ENCODE measurements around the gene USP4.
A peak's percentile ranks its signal among the peaks of the same experiment; 100 is the strongest.

USP4 gene

DNA sequence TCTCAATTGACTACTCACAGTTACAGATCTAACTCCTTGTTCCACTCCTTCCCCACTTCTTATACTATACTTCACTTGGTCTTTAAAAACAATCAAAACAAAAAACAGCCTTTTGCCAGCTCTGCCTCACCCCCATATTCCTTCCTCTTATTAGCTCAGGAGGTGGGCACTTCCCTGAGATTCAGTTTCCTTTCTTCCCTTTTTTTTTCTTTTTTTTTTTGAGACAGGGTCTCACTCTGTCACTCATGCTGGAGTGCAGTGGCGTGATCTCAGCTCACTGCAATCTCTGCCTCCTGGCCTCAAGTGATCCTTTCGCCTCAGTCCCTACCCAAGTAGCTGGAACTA is 69.7 kb downstream of the USP4 start:
- Histone ChIP-seq H3K9me3 (no peaks in the 10 kb centered on the region), H3K27ac (no peak overlapping the region), H3K4me1 (ENCODE audit: control insufficient read depth in 1 of 2, insufficient read depth in 1 of 2, low read depth in 1 of 2, low read length in 1 of 2) (no peaks in the 10 kb centered on the region), H3K27me3 (no peaks in the 10 kb centered on the region), H3K36me3 (peaks cover 80% of the 10 kb centered on the region), H3K4me3 (ENCODE audit: low read depth in 1 of 2, low read length in 1 of 2) (no peak overlapping the region)
- TF ChIP-seq, protein P1, sequence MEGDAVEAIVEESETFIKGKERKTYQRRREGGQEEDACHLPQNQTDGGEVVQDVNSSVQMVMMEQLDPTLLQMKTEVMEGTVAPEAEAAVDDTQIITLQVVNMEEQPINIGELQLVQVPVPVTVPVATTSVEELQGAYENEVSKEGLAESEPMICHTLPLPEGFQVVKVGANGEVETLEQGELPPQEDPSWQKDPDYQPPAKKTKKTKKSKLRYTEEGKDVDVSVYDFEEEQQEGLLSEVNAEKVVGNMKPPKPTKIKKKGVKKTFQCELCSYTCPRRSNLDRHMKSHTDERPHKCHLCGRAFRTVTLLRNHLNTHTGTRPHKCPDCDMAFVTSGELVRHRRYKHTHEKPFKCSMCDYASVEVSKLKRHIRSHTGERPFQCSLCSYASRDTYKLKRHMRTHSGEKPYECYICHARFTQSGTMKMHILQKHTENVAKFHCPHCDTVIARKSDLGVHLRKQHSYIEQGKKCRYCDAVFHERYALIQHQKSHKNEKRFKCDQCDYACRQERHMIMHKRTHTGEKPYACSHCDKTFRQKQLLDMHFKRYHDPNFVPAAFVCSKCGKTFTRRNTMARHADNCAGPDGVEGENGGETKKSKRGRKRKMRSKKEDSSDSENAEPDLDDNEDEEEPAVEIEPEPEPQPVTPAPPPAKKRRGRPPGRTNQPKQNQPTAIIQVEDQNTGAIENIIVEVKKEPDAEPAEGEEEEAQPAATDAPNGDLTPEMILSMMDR (IDR thresholded peaks at IDR 0.05) = no peak

DNA sequence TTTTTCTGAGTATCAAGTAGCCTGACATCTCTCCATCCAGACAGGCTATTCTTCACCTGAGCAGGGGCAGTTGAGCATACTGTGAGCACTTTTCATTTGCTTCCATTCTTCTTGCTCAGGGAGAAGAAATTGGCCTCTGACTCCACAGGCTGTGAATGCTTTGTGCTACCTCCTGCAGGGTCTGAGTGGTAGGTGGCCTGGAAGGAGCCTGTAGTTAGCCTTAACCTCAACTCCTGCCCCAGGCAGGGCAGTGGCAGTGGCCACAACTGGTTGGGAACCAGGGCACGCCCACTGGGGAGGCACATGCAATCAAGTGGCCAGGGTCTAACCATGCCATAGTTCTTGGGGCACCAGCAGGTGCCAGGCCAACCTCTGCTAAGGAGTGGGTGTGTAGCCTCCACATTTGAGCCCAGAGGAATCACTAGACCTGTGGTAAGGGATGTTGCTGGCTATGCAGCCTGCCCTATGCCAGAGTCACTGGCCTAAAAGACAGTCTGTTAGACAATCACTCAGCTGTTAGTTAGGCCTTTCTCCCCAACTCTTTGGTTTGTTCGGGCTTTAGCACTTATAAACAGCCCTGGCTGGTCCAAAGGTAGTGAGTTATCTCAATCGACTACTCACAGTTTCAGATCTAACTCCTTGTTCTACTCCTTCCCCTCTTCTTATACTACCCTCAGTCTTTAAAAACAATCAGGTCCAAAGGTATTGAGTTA is 70.3 kb downstream of the USP4 start:
- Histone ChIP-seq H3K4me1 (ENCODE audit: control insufficient read depth in 1 of 2, insufficient read depth in 1 of 2, low read depth in 1 of 2, low read length in 1 of 2) (no peaks in the 10 kb centered on the region), H3K4me3 (ENCODE audit: low read depth in 1 of 2, low read length in 1 of 2) (no peak overlapping the region), H3K27ac (no peak overlapping the region), H3K36me3 (peaks cover 84% of the 10 kb centered on the region), H3K9me3 (no peaks in the 10 kb centered on the region), H3K27me3 (no peaks in the 10 kb centered on the region)
- TF ChIP-seq, protein P1 (IDR thresholded peaks at IDR 0.05) = no peak

DNA sequence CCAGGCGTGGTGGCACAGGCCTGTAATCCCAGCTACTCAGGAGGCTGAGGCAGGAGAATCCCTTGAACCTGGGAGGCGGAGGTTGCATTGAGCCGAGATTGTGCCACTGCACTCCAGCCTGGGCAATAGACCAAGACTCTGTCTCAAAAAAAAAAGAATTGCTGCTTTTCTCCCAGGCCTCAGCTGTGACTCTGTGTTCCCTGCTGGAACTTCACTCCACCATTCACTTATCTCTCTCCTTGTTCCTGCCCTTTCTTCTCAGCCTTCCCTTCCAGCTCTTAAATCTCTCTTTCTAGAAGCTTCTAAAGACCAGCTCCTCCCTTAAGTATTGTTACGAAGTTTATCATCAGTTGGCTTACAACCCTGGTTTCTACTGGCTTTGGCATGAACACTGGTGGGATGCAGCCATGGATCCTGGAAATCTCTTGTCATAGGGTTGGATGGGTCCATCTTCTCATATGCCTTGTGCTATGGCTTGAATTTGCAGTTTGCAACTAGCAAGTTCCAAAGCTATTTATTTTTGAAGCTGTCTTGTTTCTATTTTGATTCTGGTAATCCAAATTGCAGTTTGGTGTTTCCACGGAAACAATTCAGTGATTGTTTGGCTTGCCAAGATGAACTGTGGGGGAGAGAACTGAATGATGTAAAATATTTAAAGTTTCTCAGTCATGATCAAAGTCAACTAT is 73.3 kb downstream of the USP4 start:
- no peaks in the 10 kb centered on the region for H3K4me1 ChIP-seq (ENCODE audit: control insufficient read depth in 1 of 2, insufficient read depth in 1 of 2, low read depth in 1 of 2, low read length in 1 of 2)
- peaks cover 64% of the 10 kb centered on the region for H3K36me3 ChIP-seq
- no peak overlapping the region for H3K4me3 ChIP-seq (ENCODE audit: low read depth in 1 of 2, low read length in 1 of 2)
- TF ChIP-seq, protein P1 (IDR thresholded peaks at IDR 0.05) = no peak
- H3K27me3 ChIP-seq = no peaks in the 10 kb centered on the region
- H3K9me3 ChIP-seq = no peaks in the 10 kb centered on the region
- H3K27ac ChIP-seq = peak overlapping the region; percentile 6

DNA sequence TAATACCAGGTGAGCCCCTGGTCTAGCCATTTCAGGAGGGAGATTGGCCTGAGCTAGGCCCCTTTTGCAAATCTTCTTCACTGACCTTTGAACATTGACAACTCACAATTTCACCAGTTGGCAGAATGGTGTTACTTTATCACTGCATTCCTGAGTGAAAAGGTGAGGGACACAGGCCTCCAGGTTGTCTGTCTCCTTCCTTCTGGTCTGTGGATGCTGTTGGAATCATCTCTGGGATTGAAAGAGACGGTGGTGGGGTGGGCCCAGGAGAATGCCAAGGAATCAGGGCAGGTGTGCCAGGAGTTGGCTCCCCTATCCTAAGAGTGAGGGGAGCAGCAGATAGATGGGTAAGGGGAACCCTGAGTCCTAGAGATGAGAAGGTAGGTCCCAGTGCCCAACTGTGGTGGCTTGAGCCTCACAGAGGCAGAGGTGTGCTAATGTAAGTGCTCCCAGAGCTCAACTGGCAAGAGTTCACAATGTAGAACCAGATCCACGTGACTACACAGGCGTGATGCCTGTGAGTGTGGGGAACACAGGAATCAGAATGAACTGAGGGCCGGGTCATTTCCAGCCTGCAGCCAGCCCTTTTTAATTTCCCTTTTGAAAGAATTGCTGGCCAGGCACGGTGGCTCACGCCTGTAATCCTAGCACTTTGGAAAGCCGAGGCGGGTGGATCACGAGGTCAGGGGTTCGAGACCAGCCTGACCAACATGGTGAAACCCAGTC is 74.0 kb downstream of the USP4 start:
- no peak overlapping the region for H3K27ac ChIP-seq
- no peak overlapping the region for H3K4me3 ChIP-seq (ENCODE audit: low read depth in 1 of 2, low read length in 1 of 2)
- H3K9me3 ChIP-seq = no peaks in the 10 kb centered on the region
- H3K4me1 ChIP-seq (ENCODE audit: control insufficient read depth in 1 of 2, insufficient read depth in 1 of 2, low read depth in 1 of 2, low read length in 1 of 2) = no peaks in the 10 kb centered on the region
- H3K36me3 ChIP-seq = peaks cover 56% of the 10 kb centered on the region
- no peaks in the 10 kb centered on the region for H3K27me3 ChIP-seq
- TF ChIP-seq, protein P1 (IDR thresholded peaks at IDR 0.05) = no peak

DNA sequence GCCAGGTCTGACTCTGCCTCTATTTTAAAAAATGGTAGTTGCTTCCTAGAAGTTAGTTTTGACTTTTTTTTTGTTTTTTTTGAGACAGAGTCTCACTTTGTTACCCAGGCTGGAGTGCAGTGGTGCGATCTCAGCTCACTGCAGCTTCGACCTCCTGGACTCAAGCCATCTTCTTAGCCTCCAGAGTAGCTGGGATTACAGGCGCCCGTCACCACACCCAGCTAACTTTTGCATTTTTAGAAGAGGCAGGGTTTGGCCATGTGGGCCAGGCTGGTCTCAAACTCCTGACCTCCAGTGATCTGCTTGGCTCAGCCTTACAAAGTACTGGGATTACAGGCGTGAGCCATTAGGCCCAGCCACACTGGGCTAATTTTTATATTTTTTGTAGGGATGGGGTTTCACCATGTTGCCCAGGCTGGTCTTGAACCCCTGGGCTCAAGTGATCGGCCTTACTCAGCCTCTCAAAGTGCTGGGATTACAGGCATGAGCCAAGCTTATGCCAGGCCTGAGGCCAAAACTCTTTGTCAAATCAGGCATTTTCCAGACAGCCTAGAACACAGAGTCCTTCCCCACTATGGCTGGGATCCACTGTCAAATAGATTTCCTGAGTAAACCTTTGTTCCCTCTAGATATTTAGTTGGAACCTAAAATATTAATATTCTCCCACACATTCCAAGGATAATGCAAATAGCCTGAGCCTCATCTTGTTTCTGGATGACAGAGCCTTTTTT is 76.5 kb downstream of the USP4 start:
- Histone ChIP-seq H3K27me3 (no peaks in the 10 kb centered on the region), H3K36me3 (peaks cover 31% of the 10 kb centered on the region), H3K27ac (no peak overlapping the region), H3K9me3 (no peaks in the 10 kb centered on the region), H3K4me1 (ENCODE audit: control insufficient read depth in 1 of 2, insufficient read depth in 1 of 2, low read depth in 1 of 2, low read length in 1 of 2) (no peaks in the 10 kb centered on the region), H3K4me3 (ENCODE audit: low read depth in 1 of 2, low read length in 1 of 2) (no peak overlapping the region)
- TF ChIP-seq, protein P1 (IDR thresholded peaks at IDR 0.05) = no peak

Measured in neutrophil (primary cell).